ENCODE measurements around the gene CNGA2.
"Not testable (repeated sequence)": the region's sequence is repeated elsewhere in the genome, so short reads cannot be mapped to it uniquely, and the experiment has no call there.

Gene CNGA2

DNA sequence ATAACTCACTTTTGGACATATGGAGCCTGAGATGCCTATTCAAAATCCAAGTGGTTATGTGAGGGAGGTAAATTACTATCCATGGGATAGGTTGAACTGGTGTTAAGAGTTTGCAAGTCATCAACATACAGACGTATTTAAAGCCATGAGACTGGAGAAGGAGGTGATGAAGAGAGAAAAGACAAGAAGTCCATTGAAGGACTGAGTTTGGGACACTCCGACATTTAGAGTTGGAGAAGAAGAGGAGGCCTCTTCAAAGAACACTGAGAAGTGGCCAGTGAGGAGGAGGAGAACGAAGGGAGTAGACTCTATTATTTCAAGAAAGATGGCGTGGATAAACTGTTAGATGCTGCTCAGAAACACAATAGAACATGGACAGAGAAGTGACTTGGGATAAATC is at the start of gene CNGA2:
CNGA2 (plus strand) TSS at position 301 of the 400 bp plus-strand sequence. CDS start 3,738 bp downstream, outside the sequence.
- no peak for DNase-seq (ENCODE audit: low read depth in 3 of 3)

- no peak for DNase-seq (ENCODE audit: low read depth in 3 of 3)
These were observed 46.9 kb upstream of the CNGA2 start for GRCh38 chrX:151687635-151688034.

- DNase-seq (ENCODE audit: low read depth in 3 of 3): no peak
These were observed 45.9 kb upstream of the CNGA2 start for GRCh38 chrX:151688695-151689094.

- DNase-seq (ENCODE audit: low read depth in 3 of 3): no peak
These were observed 41.7 kb upstream of the CNGA2 start for GRCh38 chrX:151692825-151693224.

DNA sequence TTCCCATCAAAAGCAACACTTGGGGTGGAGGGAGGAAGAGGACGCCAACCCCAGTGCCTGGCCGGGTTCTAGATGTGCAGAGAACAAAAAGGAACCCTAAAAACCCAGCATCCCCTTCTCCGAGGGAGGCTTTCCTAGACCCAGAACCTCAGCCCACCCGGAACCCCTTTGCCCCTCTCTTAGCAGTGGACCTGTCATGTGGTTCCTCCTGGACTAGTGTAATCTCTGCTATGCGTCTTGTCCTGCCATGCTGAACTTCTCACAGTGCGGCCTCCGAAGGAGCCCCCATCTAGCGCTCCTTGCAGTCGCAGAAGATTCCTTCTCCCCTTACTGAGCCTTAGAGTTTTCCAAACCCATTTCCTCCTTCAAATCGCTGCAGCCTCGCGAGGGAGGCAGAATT is 40.4 kb upstream of the CNGA2 start:
- DNase-seq (ENCODE audit: low read depth in 3 of 3): no peak

DNA sequence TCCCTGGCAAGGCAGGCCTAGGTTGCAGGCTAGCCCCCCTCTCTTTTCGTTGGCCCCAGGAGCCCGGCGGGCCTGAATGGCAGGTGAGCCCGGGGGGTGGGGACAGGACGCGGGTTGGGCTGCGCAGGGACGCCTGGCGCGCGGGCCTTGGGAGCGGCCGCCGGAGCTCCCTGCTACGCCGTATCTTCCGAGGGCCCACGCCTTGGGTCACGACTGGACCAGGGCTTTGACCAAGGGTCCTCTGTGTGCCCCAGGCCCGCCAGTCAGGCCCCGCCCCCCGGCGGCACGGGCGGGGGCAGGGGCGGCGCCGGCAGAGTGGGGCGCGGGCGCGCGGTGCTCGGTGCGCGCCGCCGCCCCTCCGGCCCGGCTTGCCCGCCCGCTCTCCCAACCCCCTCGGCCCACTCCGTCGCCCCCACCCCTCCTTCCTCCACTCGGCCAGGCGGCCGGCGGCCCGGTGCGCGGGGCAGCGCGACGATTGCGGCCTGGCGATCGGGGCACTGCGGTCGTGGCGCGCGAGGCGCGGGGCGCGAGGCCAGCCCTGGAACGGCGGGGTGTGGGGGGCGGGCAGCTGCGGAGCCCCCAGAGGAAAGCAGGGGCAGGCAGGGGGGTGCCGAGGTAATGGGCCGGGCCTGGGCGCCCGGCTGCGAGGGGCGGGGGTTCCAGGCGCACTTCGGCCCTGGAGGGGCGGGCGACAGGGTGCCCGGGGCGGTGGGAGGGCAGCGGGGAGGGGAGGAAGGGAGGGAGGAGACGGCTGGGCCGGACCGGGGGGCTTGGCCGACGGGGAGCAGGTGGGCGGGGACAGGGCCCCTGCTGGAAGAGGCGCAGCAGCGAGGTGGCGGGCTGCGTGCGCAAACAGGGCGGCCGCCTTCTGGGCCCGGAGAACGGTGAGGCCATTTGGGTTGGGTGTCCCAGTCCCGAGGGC is 39.6 kb upstream of the CNGA2 start, which contains the start of gene PRRG3:
PRRG3 (plus strand) TSS at position 798 of the 922 bp plus-strand sequence. CDS start 3,357 bp downstream, outside the sequence.
- DNase-seq (ENCODE audit: low read depth in 3 of 3): no peak

DNA sequence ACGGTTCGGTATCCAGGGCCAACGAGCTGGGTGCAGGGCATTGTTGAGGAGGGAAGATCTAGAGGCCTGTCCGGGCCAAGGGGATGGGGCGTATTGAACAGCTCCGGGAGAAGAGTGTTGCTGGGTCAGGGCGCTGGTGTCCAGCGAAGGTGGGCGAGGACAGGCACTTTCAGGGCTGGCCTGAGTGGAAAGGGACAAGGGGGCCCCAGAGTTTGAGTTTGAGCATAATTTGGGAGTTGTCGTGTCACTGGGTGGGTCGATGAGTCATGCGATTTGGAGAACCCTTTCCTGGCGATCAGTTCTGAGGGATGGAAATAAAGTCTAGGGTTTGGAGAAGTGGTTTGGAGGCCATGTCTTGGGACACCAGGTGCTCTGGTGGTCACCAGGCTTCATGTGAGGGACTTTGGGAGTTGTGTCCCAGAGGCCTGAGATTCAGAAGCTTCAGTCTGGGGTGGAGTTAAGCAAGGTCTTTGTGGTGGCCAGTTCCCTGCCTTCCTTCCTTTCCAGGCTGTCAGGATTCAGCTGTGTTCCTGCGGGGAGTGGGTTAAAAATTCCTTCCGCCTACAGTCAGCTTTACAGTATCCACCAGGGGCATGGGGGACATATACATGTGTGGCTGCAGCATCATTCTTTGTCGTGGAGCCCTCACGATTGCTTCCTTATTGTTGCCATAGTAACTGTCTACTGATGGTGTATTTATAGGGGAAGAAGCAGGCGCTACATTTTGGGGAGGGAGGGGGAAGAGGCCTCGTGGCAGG is 38.8 kb upstream of the CNGA2 start:
- no peak for DNase-seq (ENCODE audit: low read depth in 3 of 3)

- DNase-seq (ENCODE audit: low read depth in 3 of 3): not testable (repeated sequence)
These were observed 37.5 kb upstream of the CNGA2 start for GRCh38 chrX:151697082-151697481.

- DNase-seq (ENCODE audit: low read depth in 3 of 3): no peak
These were observed 37.0 kb upstream of the CNGA2 start for GRCh38 chrX:151697522-151697921.

- DNase-seq (ENCODE audit: low read depth in 3 of 3): no peak
These were observed 36.1 kb upstream of the CNGA2 start for GRCh38 chrX:151698485-151698884.

GRCh38 chrX:151699746-151700145 is 34.8 kb upstream of the CNGA2 start:
- DNase-seq (ENCODE audit: low read depth in 3 of 3): no peak

- no peak for DNase-seq (ENCODE audit: low read depth in 3 of 3)
These were observed 34.0 kb upstream of the CNGA2 start for GRCh38 chrX:151700581-151700980.

DNA sequence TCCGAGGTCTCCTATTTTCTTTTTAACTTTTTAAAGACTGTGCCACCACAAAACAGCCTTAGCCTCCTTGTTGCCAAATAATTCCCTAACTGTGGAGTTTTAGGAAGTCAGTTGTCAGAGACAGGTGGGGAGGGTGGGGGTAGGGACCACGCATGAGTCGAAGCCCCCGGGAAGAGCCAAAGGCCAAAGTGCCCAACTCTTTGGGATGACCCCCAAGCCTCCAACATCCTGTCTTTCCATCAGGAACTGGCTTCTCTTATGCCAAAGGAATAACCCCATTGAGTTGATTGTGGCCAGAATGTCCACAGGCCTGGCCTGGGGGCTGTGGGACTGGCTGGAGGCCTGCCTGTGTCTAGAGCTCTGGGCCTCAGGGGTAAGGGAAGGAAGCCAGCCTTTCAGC is 33.5 kb upstream of the CNGA2 start:
- no peak for DNase-seq (ENCODE audit: low read depth in 3 of 3)

DNA sequence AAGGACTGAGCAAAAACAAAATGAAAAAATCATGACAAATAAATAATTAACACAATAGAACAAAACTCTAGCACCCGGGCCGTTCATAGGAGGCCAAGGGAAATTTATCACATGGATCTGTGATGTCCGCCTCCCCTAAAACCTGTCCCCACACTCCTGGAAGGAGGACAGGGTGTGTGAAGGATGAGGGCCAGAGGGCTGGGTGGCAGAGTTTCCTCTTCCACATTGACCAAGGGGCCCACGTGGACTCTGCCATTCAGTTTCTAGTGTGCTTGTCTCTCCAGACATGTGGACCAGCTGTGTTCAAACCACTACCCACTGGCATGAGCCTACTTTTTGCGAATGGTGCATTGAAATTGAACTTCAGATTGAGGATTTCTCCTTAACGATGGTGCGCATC is 33.0 kb upstream of the CNGA2 start:
- no peak for DNase-seq (ENCODE audit: low read depth in 3 of 3)

GRCh38 chrX:151702026-151702714 is 32.4 kb upstream of the CNGA2 start:
- DNase-seq (ENCODE audit: low read depth in 3 of 3): no peak

GRCh38 chrX:151702741-151703340 is 31.7 kb upstream of the CNGA2 start:
- no peak for DNase-seq (ENCODE audit: low read depth in 3 of 3)

GRCh38 chrX:151703487-151703886 is 31.1 kb upstream of the CNGA2 start:
- DNase-seq (ENCODE audit: low read depth in 3 of 3): no peak

DNA sequence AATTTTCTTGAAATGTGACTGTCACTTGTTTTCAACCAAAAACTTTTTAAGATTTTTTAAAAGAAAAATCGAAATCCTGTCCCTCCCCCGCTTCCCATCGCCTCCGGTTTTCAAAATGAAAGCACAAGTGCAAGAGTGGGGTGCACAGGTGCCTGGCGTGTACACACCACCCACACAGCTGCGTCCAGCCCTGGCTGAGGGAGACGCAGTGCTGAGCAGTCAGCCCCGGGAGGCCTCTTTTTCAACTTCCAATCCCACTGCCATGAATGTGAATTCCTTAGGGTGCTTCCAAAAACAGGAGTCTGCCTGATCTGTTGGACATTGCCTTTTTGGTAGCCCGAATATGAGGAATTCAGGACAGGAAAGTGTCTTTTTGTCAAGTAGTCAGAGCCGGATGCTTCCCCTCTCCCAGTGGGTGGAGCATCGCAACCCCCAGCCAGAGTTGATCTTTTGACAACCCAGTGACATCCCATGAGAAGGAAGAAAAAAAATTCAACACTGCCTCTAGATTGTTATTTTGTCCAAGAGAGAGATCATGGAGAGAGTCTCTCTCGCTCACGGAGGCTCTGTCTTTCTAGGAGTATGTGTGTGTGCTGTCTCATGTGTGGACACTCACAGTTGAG is 30.4 kb upstream of the CNGA2 start:
- no peak for DNase-seq (ENCODE audit: low read depth in 3 of 3)

- no peak for DNase-seq (ENCODE audit: low read depth in 3 of 3)
These were observed 25.7 kb upstream of the CNGA2 start for GRCh38 chrX:151708821-151709220.

DNA sequence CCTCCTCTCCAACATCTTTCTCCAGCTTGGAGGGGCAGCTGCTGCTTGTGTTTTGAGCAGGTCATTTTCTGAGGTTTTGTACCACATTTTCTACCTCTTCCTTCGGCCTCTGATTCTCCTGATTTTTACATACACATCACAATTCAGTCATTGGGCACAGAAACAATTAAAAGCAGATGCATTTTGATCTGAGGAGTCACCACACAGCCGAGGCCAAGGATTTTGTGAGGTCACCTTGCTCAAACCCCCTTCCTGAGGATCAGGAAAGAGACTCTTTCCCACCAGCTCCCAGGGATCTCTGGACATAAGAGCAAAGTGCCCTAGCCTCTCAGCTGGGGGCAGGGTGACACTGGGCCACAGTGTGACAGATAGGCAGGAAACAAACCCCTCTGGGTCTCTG is 24.1 kb upstream of the CNGA2 start:
- no peak for DNase-seq (ENCODE audit: low read depth in 3 of 3)

- DNase-seq (ENCODE audit: low read depth in 3 of 3): no peak
These were observed 23.4 kb upstream of the CNGA2 start for GRCh38 chrX:151711154-151711553.

All from stimulated activated CD4-positive, alpha-beta T cell treated with anti-CD3 and anti-CD28 coated beads, TNF-alpha, amount 100 ng/mL, for 4 hours (primary cell).